Hepatic stellate cell (primary cell): ENCODE data around the gene AMIGO1.
"Not testable (repeated sequence)": the region's sequence is repeated elsewhere in the genome, so short reads cannot be mapped to it uniquely, and the experiment has no call there.

Source experiments
- DNase-seq: peaks from one replicate; pipeline ENCODE4 v3.0.0; 2011; ENCODE audit warnings: low spot score

AMIGO1 gene

GRCh38 chr1:109483672-109484518 lies 25.6 kb downstream of the AMIGO1 start, which contains the start of gene ATXN7L2:
TSS of gene ATXN7L2 (plus strand) at chr1:109483905. CDS start at chr1:109483954, 49 bp downstream.
- DNase-seq = peak; percentile 100

GRCh38 chr1:109482791-109483671 lies 26.5 kb downstream of the AMIGO1 start:
- DNase-seq = no peak

- no peak for DNase-seq
Observed at GRCh38 chr1:109482242-109482641, 27.3 kb downstream of the AMIGO1 start.

- DNase-seq = no peak
Observed at GRCh38 chr1:109481646-109482045, 27.9 kb downstream of the AMIGO1 start.

GRCh38 chr1:109479901-109480300 lies 29.6 kb downstream of the AMIGO1 start:
- no peak for DNase-seq

- DNase-seq = no peak
Observed at GRCh38 chr1:109479311-109479710, 30.2 kb downstream of the AMIGO1 start.

- DNase-seq = no peak
Observed at GRCh38 chr1:109478806-109479205, 30.7 kb downstream of the AMIGO1 start.

- no peak for DNase-seq
Observed at GRCh38 chr1:109477821-109478220, 31.7 kb downstream of the AMIGO1 start.

- no peak for DNase-seq
Observed at GRCh38 chr1:109476825-109477224, 32.7 kb downstream of the AMIGO1 start.

GRCh38 chr1:109475261-109475660 lies 34.3 kb downstream of the AMIGO1 start:
- no peak for DNase-seq

GRCh38 chr1:109474697-109475096 lies 34.8 kb downstream of the AMIGO1 start:
- DNase-seq = no peak

- not testable (repeated sequence) for DNase-seq
Observed at GRCh38 chr1:109473284-109474057, 36.1 kb downstream of the AMIGO1 start.

- DNase-seq = no peak
Observed at GRCh38 chr1:109472779-109473178, 36.7 kb downstream of the AMIGO1 start.

GRCh38 chr1:109470245-109470644 lies 39.3 kb downstream of the AMIGO1 start:
- DNase-seq = no peak

- DNase-seq = no peak
Observed at GRCh38 chr1:109468903-109469302, 40.6 kb downstream of the AMIGO1 start.

GRCh38 chr1:109468061-109468460 lies 41.5 kb downstream of the AMIGO1 start:
- no peak for DNase-seq

GRCh38 chr1:109467301-109467777 lies 42.2 kb downstream of the AMIGO1 start:
- DNase-seq = no peak

GRCh38 chr1:109466452-109467300 lies 42.9 kb downstream of the AMIGO1 start, which contains the start of gene SYPL2:
TSS of gene SYPL2 (plus strand) at chr1:109466546. CDS start at chr1:109466844, 298 bp downstream.
- peak; percentile 55 for DNase-seq

- no peak for DNase-seq
Observed at GRCh38 chr1:109466125-109466451, 43.4 kb downstream of the AMIGO1 start.

- no peak for DNase-seq
Observed at GRCh38 chr1:109457819-109458218, 51.7 kb downstream of the AMIGO1 start.
